HepG2 (cell line): ENCODE measurements around the gene ASAP2. TPM values are rescaled to one million over a fixed set of nuclear protein-coding genes. Genes with fewer than 3 reads are reported as not detected.
A peak's percentile ranks its signal among the peaks of the same experiment; 100 is the strongest.

Source experiments
- AGO2 ChIP-seq: fragments of 200-400 bp; formaldehyde crosslinking; optimal IDR thresholded peaks from 2 replicates; pipeline ENCODE3; 2017; ENCODE audit warnings: mild to moderate bottlenecking, low read depth, low read length, moderate library complexity
- HOXA3 ChIP-seq: sonication (generic); formaldehyde crosslinking; IDR thresholded peaks from 2 replicates; pipeline ENCODE4 v1.5.0; 2020; ENCODE audit warnings: missing genetic modification reagents
- JUN ChIP-seq: sonication (generic); formaldehyde crosslinking; IDR thresholded peaks from 2 replicates; pipeline ENCODE4 v1.4.0; 2020; ENCODE audit warnings: mild to moderate bottlenecking, missing genetic modification reagents
- KMT2B ChIP-seq: IDR thresholded peaks from 2 replicates; pipeline ENCODE4 v1.6.1; 2016; ENCODE audit warnings: missing genetic modification reagents, missing compliant biosample characterization
- NR2F1 ChIP-seq, 2 experiments: fragments of 450-650 bp in 1 of 2; formaldehyde crosslinking in 1 of 2; IDR thresholded peaks; 2 replicates each; pipeline versions ENCODE4 v1.5.0 to v1.6.1; 2016 to 2020; ENCODE audit warnings: mild to moderate bottlenecking in 1 of 2, missing compliant biosample characterization in 1 of 2, missing genetic modification reagents in 1 of 2, moderate library complexity in 1 of 2
- SIN3B ChIP-seq: fragments of 150-350 bp; IDR thresholded peaks from 2 replicates; pipeline ENCODE4 v1.6.1; 2014; ENCODE audit warnings: low read length
- ZNF225 ChIP-seq: sonication (generic); formaldehyde crosslinking; IDR thresholded peaks from 2 replicates; pipeline ENCODE4 v1.4.0; 2020; ENCODE audit warnings: mild to moderate bottlenecking, missing genetic modification reagents
- ZNF264 ChIP-seq: sonication (generic); formaldehyde crosslinking; IDR thresholded peaks from 2 replicates; pipeline ENCODE4 v1.4.0; 2020; ENCODE audit warnings: missing genetic modification reagents
- ZNF3 ChIP-seq: IDR thresholded peaks from 2 replicates; pipeline ENCODE4 v1.7.0; 2017; ENCODE audit warnings: inconsistent platforms
- ZNF337 ChIP-seq: sonication (generic); formaldehyde crosslinking; IDR thresholded peaks from 2 replicates; pipeline ENCODE4 v1.5.1; 2020; ENCODE audit warnings: missing genetic modification reagents, low read depth, mild to moderate bottlenecking, borderline replicate concordance
- ZNF354B ChIP-seq: sonication (generic); formaldehyde crosslinking; IDR thresholded peaks from 2 replicates; pipeline ENCODE4 v1.8.0; 2022; ENCODE audit warnings: mild to moderate bottlenecking, missing genetic modification reagents
- ZNF607 ChIP-seq: sonication (generic); formaldehyde crosslinking; IDR thresholded peaks from 2 replicates; pipeline ENCODE4 v1.5.1; 2020; ENCODE audit warnings: missing genetic modification reagents, mild to moderate bottlenecking, borderline replicate concordance
- ZNF724P ChIP-seq: sonication (generic); formaldehyde crosslinking; IDR thresholded peaks from 2 replicates; pipeline ENCODE4 v1.8.0; 2022; ENCODE audit warnings: missing genetic modification reagents, borderline replicate concordance
- ZNF782 ChIP-seq: sonication (generic); formaldehyde crosslinking; IDR thresholded peaks from 2 replicates; pipeline ENCODE4 v1.4.0; 2020; ENCODE audit warnings: missing genetic modification reagents, mild to moderate bottlenecking, borderline replicate concordance
- ZNF891 ChIP-seq: sonication (generic); formaldehyde crosslinking; IDR thresholded peaks from 2 replicates; pipeline ENCODE4 v1.5.0; 2020; ENCODE audit warnings: mild to moderate bottlenecking, missing genetic modification reagents
- polyA plus RNA-seq, 8 experiments: library from polyadenylated mRNA; depleted of rRNA in 3 of 8; stranded (reverse) in 7 of 8; unstranded in 1 of 8; fragments of >200 nt; fragmentation: Illumina TruSeq in 4 of 8; extraction: Trizol in 4 of 8; gene quantifications; 2 replicates each; pipeline versions ENCODE4 v1.2.1 to v1.2.3, GENCODE V29; 2011 to 2016; ENCODE audit warnings: low read depth in 4 of 8, missing spikeins in 1 of 8, mixed read lengths in 1 of 8; ENCODE audit not compliant: insufficient read depth in 1 of 8
- total RNA-seq, 5 experiments: library from RNA; depleted of rRNA; stranded (reverse); fragments of >200 nt; fragmentation: Illumina TruSeq; extraction: Trizol; gene quantifications; 2 replicates each; pipeline ENCODE4 v1.2.3, GENCODE V29; 2016; ENCODE audit warnings: low read depth in 1 of 5
- TF ChIP-seq, protein P1 (sequence below): sonication (generic); formaldehyde crosslinking; IDR thresholded peaks from 2 replicates; pipeline ENCODE4 v1.4.0; 2020; ENCODE audit warnings: low read depth, missing genetic modification reagents
- TF ChIP-seq, protein P2 (sequence below): sonication (generic); formaldehyde crosslinking; IDR thresholded peaks from 2 replicates; pipeline ENCODE4 v1.5.0; 2020; ENCODE audit warnings: mild to moderate bottlenecking, low read depth, missing genetic modification reagents, borderline replicate concordance
- TF ChIP-seq, protein P3 (sequence below): sonication (generic); formaldehyde crosslinking; IDR thresholded peaks from 2 replicates; pipeline ENCODE4 v1.9.0; 2021; ENCODE audit warnings: missing genetic modification reagents, borderline replicate concordance
- TF ChIP-seq, protein P4 (sequence below): sonication (generic); formaldehyde crosslinking; IDR thresholded peaks from 2 replicates; pipeline ENCODE4 v1.5.0; 2020; ENCODE audit warnings: missing genetic modification reagents

ASAP2 gene
- total and polyA plus RNA-seq, 2 of the 13 experiments (the other 11 are each of a cell fraction or from before 2014, with no cell fraction given): 7.3 to 22.3 TPM

DNA sequence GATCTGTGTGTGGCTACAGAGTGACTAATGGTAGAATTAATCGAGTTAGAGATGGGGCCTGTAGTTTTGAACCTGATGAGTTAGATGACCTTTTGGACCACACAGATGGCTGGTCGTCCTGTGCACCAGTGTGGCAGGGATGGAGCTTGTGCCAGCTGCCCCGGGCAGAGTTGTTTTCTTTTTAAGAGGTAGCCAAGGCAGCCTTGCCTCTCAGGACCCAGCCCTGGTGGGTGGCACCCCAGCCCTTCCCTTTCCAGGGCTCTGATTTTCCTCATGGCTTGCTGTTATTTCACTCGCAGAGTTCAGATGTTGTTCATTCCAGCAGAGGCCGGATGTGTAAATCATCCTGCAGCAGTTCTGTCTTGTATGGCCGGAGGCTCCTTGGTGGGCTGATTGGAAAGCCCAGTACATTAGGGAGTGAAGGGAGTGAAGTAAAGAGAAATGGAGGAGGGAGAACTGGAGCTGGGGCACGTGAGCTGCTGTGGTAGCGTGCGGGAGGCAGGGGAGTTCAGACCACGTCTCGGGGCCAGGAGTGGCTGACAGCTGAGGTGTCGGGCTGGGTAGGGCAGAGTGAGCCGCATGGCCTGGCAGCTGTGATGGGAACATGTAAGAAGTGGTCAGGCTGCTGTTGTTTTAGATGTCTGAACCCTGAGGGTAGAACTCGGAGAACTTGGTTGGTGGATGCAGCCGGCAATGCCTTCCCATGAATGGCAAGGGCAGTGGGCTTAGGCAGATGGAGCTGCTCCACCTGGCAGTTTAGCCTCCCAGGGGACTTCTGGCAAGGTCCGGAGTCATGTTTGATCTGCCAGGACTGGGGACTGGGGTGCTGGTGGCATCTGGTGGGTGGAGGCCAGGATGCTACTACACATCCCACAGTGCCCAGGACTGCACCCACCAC lies 28.8 kb downstream of the ASAP2 start (continued):
- TF ChIP-seq, protein P1, sequence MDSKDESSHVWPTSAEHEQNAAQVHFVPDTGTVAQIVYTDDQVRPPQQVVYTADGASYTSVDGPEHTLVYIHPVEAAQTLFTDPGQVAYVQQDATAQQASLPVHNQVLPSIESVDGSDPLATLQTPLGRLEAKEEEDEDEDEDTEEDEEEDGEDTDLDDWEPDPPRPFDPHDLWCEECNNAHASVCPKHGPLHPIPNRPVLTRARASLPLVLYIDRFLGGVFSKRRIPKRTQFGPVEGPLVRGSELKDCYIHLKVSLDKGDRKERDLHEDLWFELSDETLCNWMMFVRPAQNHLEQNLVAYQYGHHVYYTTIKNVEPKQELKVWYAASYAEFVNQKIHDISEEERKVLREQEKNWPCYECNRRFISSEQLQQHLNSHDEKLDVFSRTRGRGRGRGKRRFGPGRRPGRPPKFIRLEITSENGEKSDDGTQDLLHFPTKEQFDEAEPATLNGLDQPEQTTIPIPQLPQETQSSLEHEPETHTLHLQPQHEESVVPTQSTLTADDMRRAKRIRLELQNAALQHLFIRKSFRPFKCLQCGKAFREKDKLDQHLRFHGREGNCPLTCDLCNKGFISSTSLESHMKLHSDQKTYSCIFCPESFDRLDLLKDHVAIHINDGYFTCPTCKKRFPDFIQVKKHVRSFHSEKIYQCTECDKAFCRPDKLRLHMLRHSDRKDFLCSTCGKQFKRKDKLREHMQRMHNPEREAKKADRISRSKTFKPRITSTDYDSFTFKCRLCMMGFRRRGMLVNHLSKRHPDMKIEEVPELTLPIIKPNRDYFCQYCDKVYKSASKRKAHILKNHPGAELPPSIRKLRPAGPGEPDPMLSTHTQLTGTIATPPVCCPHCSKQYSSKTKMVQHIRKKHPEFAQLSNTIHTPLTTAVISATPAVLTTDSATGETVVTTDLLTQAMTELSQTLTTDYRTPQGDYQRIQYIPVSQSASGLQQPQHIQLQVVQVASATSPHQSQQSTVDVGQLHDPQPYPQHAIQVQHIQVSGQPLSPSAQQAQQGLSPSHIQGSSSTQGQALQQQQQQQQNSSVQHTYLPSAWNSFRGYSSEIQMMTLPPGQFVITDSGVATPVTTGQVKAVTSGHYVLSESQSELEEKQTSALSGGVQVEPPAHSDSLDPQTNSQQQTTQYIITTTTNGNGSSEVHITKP (CRISPR knock-in tag): no peak
- TF ChIP-seq ZNF264 (CRISPR knock-in tag) (0 out of 2 replicates have a peak, but pooled peaks have one; percentile 4), ZNF3 (CRISPR knock-in tag) (no peak), AGO2 (no peak), KMT2B (CRISPR knock-in tag) (0 out of 2 replicates have a peak, but pooled peaks have one; percentile 22), ZNF337 (CRISPR knock-in tag) (peak; percentile 82; the same call in 1 of the 2 replicates), ZNF354B (peak; percentile 63; the same call in 1 of the 2 replicates), HOXA3 (no peak), ZNF724P (CRISPR knock-in tag) (0 out of 2 replicates have a peak, but pooled peaks have one; percentile 55), JUN (CRISPR knock-in tag) (no peak; the same call in 1 of the 2 replicates), ZNF891 (CRISPR knock-in tag) (no peak), SIN3B (no peak), ZNF607 (CRISPR knock-in tag) (no peak), ZNF782 (0 out of 2 replicates have a peak, but pooled peaks have one; percentile 34), NR2F1 (CRISPR knock-in tag; IDR thresholded peaks at IDR 0.05) (peak in 1 of 2 experiments; percentile 4; a peak in 1 of 4 replicates), ZNF225 (CRISPR knock-in tag) (no peak)
- TF ChIP-seq, protein P2, sequence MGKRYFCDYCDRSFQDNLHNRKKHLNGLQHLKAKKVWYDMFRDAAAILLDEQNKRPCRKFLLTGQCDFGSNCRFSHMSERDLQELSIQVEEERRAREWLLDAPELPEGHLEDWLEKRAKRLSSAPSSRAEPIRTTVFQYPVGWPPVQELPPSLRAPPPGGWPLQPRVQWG (CRISPR knock-in tag): no peak
- TF ChIP-seq, protein P3, sequence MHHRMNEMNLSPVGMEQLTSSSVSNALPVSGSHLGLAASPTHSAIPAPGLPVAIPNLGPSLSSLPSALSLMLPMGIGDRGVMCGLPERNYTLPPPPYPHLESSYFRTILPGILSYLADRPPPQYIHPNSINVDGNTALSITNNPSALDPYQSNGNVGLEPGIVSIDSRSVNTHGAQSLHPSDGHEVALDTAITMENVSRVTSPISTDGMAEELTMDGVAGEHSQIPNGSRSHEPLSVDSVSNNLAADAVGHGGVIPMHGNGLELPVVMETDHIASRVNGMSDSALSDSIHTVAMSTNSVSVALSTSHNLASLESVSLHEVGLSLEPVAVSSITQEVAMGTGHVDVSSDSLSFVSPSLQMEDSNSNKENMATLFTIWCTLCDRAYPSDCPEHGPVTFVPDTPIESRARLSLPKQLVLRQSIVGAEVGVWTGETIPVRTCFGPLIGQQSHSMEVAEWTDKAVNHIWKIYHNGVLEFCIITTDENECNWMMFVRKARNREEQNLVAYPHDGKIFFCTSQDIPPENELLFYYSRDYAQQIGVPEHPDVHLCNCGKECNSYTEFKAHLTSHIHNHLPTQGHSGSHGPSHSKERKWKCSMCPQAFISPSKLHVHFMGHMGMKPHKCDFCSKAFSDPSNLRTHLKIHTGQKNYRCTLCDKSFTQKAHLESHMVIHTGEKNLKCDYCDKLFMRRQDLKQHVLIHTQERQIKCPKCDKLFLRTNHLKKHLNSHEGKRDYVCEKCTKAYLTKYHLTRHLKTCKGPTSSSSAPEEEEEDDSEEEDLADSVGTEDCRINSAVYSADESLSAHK (CRISPR knock-in tag): no peak
- TF ChIP-seq, protein P4, sequence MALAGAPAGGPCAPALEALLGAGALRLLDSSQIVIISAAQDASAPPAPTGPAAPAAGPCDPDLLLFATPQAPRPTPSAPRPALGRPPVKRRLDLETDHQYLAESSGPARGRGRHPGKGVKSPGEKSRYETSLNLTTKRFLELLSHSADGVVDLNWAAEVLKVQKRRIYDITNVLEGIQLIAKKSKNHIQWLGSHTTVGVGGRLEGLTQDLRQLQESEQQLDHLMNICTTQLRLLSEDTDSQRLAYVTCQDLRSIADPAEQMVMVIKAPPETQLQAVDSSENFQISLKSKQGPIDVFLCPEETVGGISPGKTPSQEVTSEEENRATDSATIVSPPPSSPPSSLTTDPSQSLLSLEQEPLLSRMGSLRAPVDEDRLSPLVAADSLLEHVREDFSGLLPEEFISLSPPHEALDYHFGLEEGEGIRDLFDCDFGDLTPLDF (CRISPR knock-in tag): no peak
